OCI-LY1 (cell line): ENCODE results near the gene ARHGAP10.
"Not testable (repeated sequence)": the region's sequence is repeated elsewhere in the genome, so short reads cannot be mapped to it uniquely, and the experiment has no call there.

Experiments used
- H2AFZ ChIP-seq: fragments of 200-600 bp; sonication (generic), shearing (Covaris generic); 2 replicates; pipeline ENCODE4 v1.6.0; 2014; ENCODE audit warnings: antibody characterized with exemption, mild to moderate bottlenecking, low read length
- H3F3A ChIP-seq: fragments of 200-600 bp; sonication (generic), shearing (Covaris generic); 2 replicates; pipeline ENCODE4 v1.6.0; 2014; ENCODE audit warnings: mild to moderate bottlenecking, antibody characterized with exemption, low read length, moderate library complexity; ENCODE audit not compliant: insufficient read depth
- H3K27ac ChIP-seq: fragments of 200-600 bp; sonication (generic); 2 replicates; pipeline ENCODE4 v1.5.1; 2014; ENCODE audit warnings: low read length, mixed run types, mild to moderate bottlenecking, low read depth; ENCODE audit not compliant: poor library complexity, severe bottlenecking
- H3K27me3 ChIP-seq: fragments of 200-600 bp; sonication (generic); 2 replicates; pipeline ENCODE4 v1.6.0; 2014; ENCODE audit warnings: antibody characterized with exemption, mild to moderate bottlenecking, low read length, moderate library complexity; ENCODE audit not compliant: insufficient read depth
- H3K36me3 ChIP-seq: fragments of 200-600 bp; sonication (generic); 2 replicates; pipeline ENCODE4 v1.6.1; 2014; ENCODE audit warnings: mild to moderate bottlenecking, antibody characterized with exemption, low read length, moderate library complexity, mixed read lengths; ENCODE audit not compliant: insufficient read depth
- H3K4me1 ChIP-seq: fragments of 200-600 bp; sonication (generic); 2 replicates; pipeline ENCODE4 v1.5.1; 2014; ENCODE audit warnings: mild to moderate bottlenecking, low read length, moderate library complexity; ENCODE audit not compliant: insufficient read depth, severe bottlenecking
- H3K4me2 ChIP-seq: fragments of 200-600 bp; sonication (generic), shearing (Covaris generic); 2 replicates; pipeline ENCODE4 v1.6.1; 2014; ENCODE audit warnings: low read length
- H3K4me3 ChIP-seq: fragments of 200-600 bp; sonication (generic); 2 replicates; pipeline ENCODE4 v1.5.1; 2014; ENCODE audit warnings: low read length, low read depth, mild to moderate bottlenecking, mixed read lengths; ENCODE audit not compliant: poor library complexity, severe bottlenecking
- H3K79me2 ChIP-seq: fragments of 200-600 bp; shearing (Covaris generic); 2 replicates; pipeline ENCODE4 v1.6.1; 2016; ENCODE audit warnings: mixed run types, low read length, mixed read lengths; ENCODE audit not compliant: insufficient read depth
- H3K9ac ChIP-seq: fragments of 200-600 bp; sonication (generic), shearing (Covaris generic); 2 replicates; pipeline ENCODE4 v1.6.1; 2014; ENCODE audit warnings: mild to moderate bottlenecking, low read length, mixed read lengths
- H3K9me2 ChIP-seq: fragments of 200-600 bp; sonication (generic), shearing (Covaris generic); 2 replicates; pipeline ENCODE4 v1.6.1; 2014; ENCODE audit warnings: low read depth, mild to moderate bottlenecking, low read length, mixed read lengths
- H3K9me3 ChIP-seq: fragments of 200-600 bp; shearing (Covaris generic); 2 replicates; pipeline ENCODE4 v1.6.1; 2014; ENCODE audit warnings: low read length, mixed read lengths
- H4K20me1 ChIP-seq: fragments of 200-600 bp; sonication (generic), shearing (Covaris generic); 2 replicates; pipeline ENCODE4 v1.6.0; 2016; ENCODE audit warnings: mild to moderate bottlenecking, low read length; ENCODE audit not compliant: insufficient read depth
- CTCF ChIP-seq: fragments of 200-600 bp; sonication (generic), shearing (Covaris generic); IDR thresholded peaks from 2 replicates; pipeline ENCODE4 v1.5.1; 2017; ENCODE audit warnings: mild to moderate bottlenecking, antibody characterized with exemption, low read length, moderate library complexity, mixed read lengths
- EZH2 ChIP-seq: fragments of 200-600 bp; sonication (generic), shearing (Covaris generic); IDR thresholded peaks from 2 replicates; pipeline ENCODE4 v1.8.0; 2017; ENCODE audit warnings: borderline replicate concordance, mixed run types, mild to moderate bottlenecking, antibody characterized with exemption, low read length, moderate library complexity, mixed read lengths

Gene ARHGAP10

GRCh38 chr4:147909225-147909624 lies 177.3 kb downstream of the ARHGAP10 start:
- no peak overlapping the region for H3K4me3 ChIP-seq
- H3K9ac ChIP-seq, result no peak overlapping the region

GRCh38 chr4:147910315-147910714 lies 178.4 kb downstream of the ARHGAP10 start:
- H3K4me2 ChIP-seq, result no peak overlapping the region

More at GRCh38 chr4:147909225-147909624, 177.3 kb downstream of the ARHGAP10 start:
- H3K36me3 ChIP-seq, result no peaks in the 10 kb centered on the region
- no peaks in the 10 kb centered on the region for H3F3A ChIP-seq
- H3K9me2 ChIP-seq, result no peaks in the 10 kb centered on the region
- H3K79me2 ChIP-seq, result no peaks in the 10 kb centered on the region
- no peak overlapping the region for H3K4me2 ChIP-seq
- H3K4me1 ChIP-seq, result no peaks in the 10 kb centered on the region
- H2AFZ ChIP-seq, result no peak overlapping the region
- no peaks in the 10 kb centered on the region for H4K20me1 ChIP-seq
- TF ChIP-seq CTCF, result no peak
- TF ChIP-seq EZH2, result no peak
- no peak overlapping the region for H3K27ac ChIP-seq
- no peaks in the 10 kb centered on the region for H3K9me3 ChIP-seq
- H3K27me3 ChIP-seq, result no peaks in the 10 kb centered on the region

DNA sequence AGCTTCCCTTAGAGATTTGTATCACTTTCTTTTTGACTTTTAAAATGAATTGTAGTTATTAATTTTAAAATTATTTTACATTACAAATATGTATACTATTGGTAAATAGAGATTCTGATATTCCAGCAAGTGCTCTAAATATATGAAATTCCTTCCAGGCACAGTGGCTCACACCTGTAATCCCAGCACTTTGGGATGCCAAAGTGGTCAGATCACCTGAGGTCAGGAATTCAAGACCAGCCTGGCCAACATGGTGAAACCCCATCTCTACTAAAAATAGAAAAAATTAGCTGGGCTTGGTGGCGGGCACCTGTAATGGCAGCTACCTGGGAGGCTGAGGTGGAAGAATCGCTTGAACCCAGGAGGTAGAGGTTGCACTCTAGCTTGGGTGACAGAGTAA lies 180.2 kb downstream of the ARHGAP10 start:
- H3K27ac ChIP-seq, H3K9me2 ChIP-seq, H3K4me3 ChIP-seq, H3K36me3 ChIP-seq, H2AFZ ChIP-seq, H3F3A ChIP-seq, H3K79me2 ChIP-seq, H3K9me3 ChIP-seq, H3K9ac ChIP-seq, H3K4me2 ChIP-seq, H4K20me1 ChIP-seq, H3K27me3 ChIP-seq, H3K4me1 ChIP-seq: not testable (repeated sequence)

More at GRCh38 chr4:147910315-147910714, 178.4 kb downstream of the ARHGAP10 start:
- TF ChIP-seq EZH2, result no peak
- Histone ChIP-seq H3K27me3 (no peaks in the 10 kb centered on the region), H4K20me1 (no peaks in the 10 kb centered on the region), H3K9me2 (no peaks in the 10 kb centered on the region), H3K4me1 (no peaks in the 10 kb centered on the region), H3K9ac (no peak overlapping the region), H3K36me3 (no peaks in the 10 kb centered on the region), H3K4me3 (no peak overlapping the region), H3K27ac (no peak overlapping the region), H3F3A (no peaks in the 10 kb centered on the region), H2AFZ (no peak overlapping the region), H3K79me2 (no peaks in the 10 kb centered on the region), H3K9me3 (no peaks in the 10 kb centered on the region)

DNA sequence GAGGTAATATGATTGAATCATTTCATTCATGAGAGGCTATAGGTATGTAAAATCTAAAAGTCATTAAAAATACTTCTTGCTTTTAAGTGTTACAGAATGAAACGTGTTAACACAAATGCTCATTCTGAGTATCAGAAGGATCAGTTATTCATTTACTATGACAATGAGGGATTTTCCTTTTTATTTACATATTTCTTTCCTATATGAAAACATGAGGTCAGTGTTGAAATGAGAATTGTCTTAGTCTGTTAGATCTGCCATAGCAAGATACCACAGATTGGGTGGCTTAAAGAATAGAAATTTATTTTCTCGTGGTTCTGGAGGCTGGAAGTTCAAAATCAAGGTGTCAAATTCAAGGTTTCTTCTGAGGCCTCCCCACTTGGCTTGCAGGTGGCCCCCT lies 181.2 kb downstream of the ARHGAP10 start:
- Histone ChIP-seq H3K36me3 (no peaks in the 10 kb centered on the region), H3K9ac (no peak overlapping the region), H3K79me2 (no peaks in the 10 kb centered on the region), H3K4me3 (no peak overlapping the region), H3K4me1 (no peaks in the 10 kb centered on the region), H3K9me2 (no peaks in the 10 kb centered on the region), H3K4me2 (no peak overlapping the region), H3K9me3 (no peaks in the 10 kb centered on the region), H3F3A (no peaks in the 10 kb centered on the region), H2AFZ (no peak overlapping the region), H4K20me1 (no peaks in the 10 kb centered on the region), H3K27me3 (no peaks in the 10 kb centered on the region), H3K27ac (no peak overlapping the region)
- no peak for TF ChIP-seq CTCF
- no peak for TF ChIP-seq EZH2
